K562 (cell line): ENCODE data around the gene RUNX1. TPM values are rescaled to one million over a fixed set of nuclear protein-coding genes. Genes with fewer than 3 reads are reported as not detected.

Experiments used
- ATAC-seq: fragments of 200-7000 bp; cut with Tn5 transposase; 3 replicates; pipeline ENCODE4 v1.9.1; 2020; ENCODE audit warnings: moderate library complexity
- BruUV-seq: library from RNA; stranded (reverse); fragments of 400-500 nt; replicated peaks from 2 replicates; lab custom pipeline; 2021; lab: Mats Ljungman, UMichigan
- CTCF ChIA-PET: fragments of 300-600 bp; formaldehyde crosslinking; extraction: SDS; loops from one replicate; lab custom pipeline; 2021; ENCODE audit warnings: low intra/inter-chr PET ratio; lab: Yijun Ruan, JAX
- POLR2A ChIA-PET: fragments of 300-600, 350-650 bp; sonication (Branson Sonifier 250); formaldehyde crosslinking; extraction: SDS; loops from one replicate; lab custom pipeline; 2021; ENCODE audit warnings: antibody characterized with exemption, inconsistent platforms; lab: Yijun Ruan, JAX
- DNase-seq, 4 experiments: peaks; one replicate each; pipeline versions ENCODE4 v3.0.0 to v3.0.0-alpha.2; 2011 to 2018; ENCODE audit warnings: low spot score in 3 of 4, mixed read lengths in 3 of 4; ENCODE audit errors: extremely low read depth in 1 of 4
- FAIRE-seq: peaks from 2 replicates; lab custom pipeline; 2011; peaks lifted over from hg19 to GRCh38; lab: Jason Lieb, UNC
- H2AFZ ChIP-seq: 2 replicates; pipeline ENCODE4 v1.6.0; 2011; ENCODE audit warnings: low read depth, low read length, control low read depth, inconsistent platforms
- H3K27ac ChIP-seq: fragments of 200-600 bp; 3 replicates; pipeline ENCODE4 v1.8.0; 2011; ENCODE audit warnings: low read depth, mild to moderate bottlenecking, control low read depth, inconsistent platforms, low read length, moderate library complexity, mixed read lengths; ENCODE audit errors: extremely low read depth
- H3K27me3 ChIP-seq, 2 experiments: fragments of 300-600 bp in 1 of 2; 2 replicates in 1 of 2; 3 replicates in 1 of 2; pipeline versions ENCODE4 v1.6.0 to v1.8.0; 2011; ENCODE audit warnings: inconsistent platforms in 2 of 2, low read length in 2 of 2, mild to moderate bottlenecking in 1 of 2, mixed read lengths in 1 of 2, moderate library complexity in 1 of 2; ENCODE audit not compliant: control insufficient read depth in 2 of 2, insufficient read depth in 2 of 2
- H3K36me3 ChIP-seq: fragments of 300-600 bp; 3 replicates; pipeline ENCODE4 v1.8.0; 2011; ENCODE audit warnings: mild to moderate bottlenecking, low read length, inconsistent platforms; ENCODE audit not compliant: control insufficient read depth, insufficient read depth
- H3K4me1 ChIP-seq, 2 experiments: fragments of 200-600 bp in 1 of 2; replicated peaks in 1 of 2; 2 replicates in 1 of 2; 3 replicates in 1 of 2; pipeline versions ENCODE4 v1.5.1 to v1.8.0; 2011; ENCODE audit warnings: inconsistent platforms in 2 of 2, low read length in 2 of 2, mild to moderate bottlenecking in 1 of 2, mixed read lengths in 1 of 2, moderate library complexity in 1 of 2; ENCODE audit not compliant: control insufficient read depth in 2 of 2, insufficient read depth in 2 of 2
- H3K4me2 ChIP-seq: 2 replicates; pipeline ENCODE4 v1.6.1; 2011; ENCODE audit warnings: low read length, control low read depth, inconsistent platforms, mixed read lengths; ENCODE audit not compliant: insufficient read depth
- H3K4me3 ChIP-seq: fragments of 200-600 bp; sonication (generic), shearing (Covaris generic); 2 replicates; pipeline ENCODE4 v1.5.1; 2016; ENCODE audit warnings: control low read depth, inconsistent platforms
- H3K79me2 ChIP-seq: fragments of 200-600 bp; 3 replicates; pipeline ENCODE4 v1.8.0; 2011; ENCODE audit warnings: low read length, inconsistent platforms; ENCODE audit not compliant: control insufficient read depth, insufficient read depth
- H3K9ac ChIP-seq, 2 experiments: 2 replicates each; pipeline versions ENCODE4 v1.6.0 to v1.6.1; 2011; ENCODE audit warnings: low read depth in 2 of 2, low read length in 2 of 2, control low read depth in 1 of 2, inconsistent platforms in 1 of 2, mild to moderate bottlenecking in 1 of 2, mixed read lengths in 1 of 2; ENCODE audit not compliant: insufficient read depth in 1 of 2
- H3K9me1 ChIP-seq: one replicate; pipeline ENCODE4 v1.6.0; 2011; ENCODE audit warnings: inconsistent platforms, mild to moderate bottlenecking, low read length, moderate library complexity; ENCODE audit not compliant: control insufficient read depth, insufficient read depth
- H3K9me3 ChIP-seq: replicated peaks from 2 replicates; pipeline ENCODE4 v1.5.1; 2011; ENCODE audit warnings: low read depth, low read length, inconsistent platforms; ENCODE audit not compliant: control insufficient read depth, insufficient read depth
- H4K20me1 ChIP-seq: replicated peaks from 2 replicates; pipeline ENCODE4 v1.6.1; 2011; ENCODE audit warnings: low read length, inconsistent platforms, mixed read lengths; ENCODE audit not compliant: control insufficient read depth, insufficient read depth
- KAT7 ChIP-seq: sonication (generic); formaldehyde crosslinking; IDR thresholded peaks from 2 replicates; pipeline ENCODE4 v1.8.0; 2022; ENCODE audit warnings: missing genetic modification reagents, mild to moderate bottlenecking, borderline replicate concordance
- OTX1 ChIP-seq: fragments of 450-650 bp; formaldehyde crosslinking; IDR thresholded peaks from 2 replicates; pipeline ENCODE4 v1.4.0; 2022; ENCODE audit warnings: mild to moderate bottlenecking
- PKNOX1 ChIP-seq: fragments of 450-650 bp; IDR thresholded peaks from 2 replicates; pipeline ENCODE4 v1.6.1; 2016
- POLR2AphosphoS2 ChIP-seq: IDR thresholded peaks from 2 replicates; pipeline ENCODE4 v1.6.1; 2012; ENCODE audit warnings: low read length, improper control_type of control experiment
- SMAD3 ChIP-seq: fragments of 450-650 bp; formaldehyde crosslinking; conservative IDR thresholded peaks from 2 replicates; pipeline ENCODE4 v1.4.0; 2020; ENCODE audit warnings: mild to moderate bottlenecking
- ZBTB34 ChIP-seq: fragments of 250-450 bp; sonication (Bioruptor Pico); IDR thresholded peaks from 2 replicates; pipeline ENCODE4 v1.8.0; 2021; ENCODE audit warnings: mild to moderate bottlenecking, moderate library complexity
- ZNF696 ChIP-seq: fragments of 250-450 bp; sonication (Bioruptor Pico); conservative IDR thresholded peaks from 2 replicates; pipeline ENCODE4 v1.4.0; 2020; ENCODE audit warnings: mild to moderate bottlenecking, moderate library complexity
- WGBS: fragments of 100-300 bp; shearing (Covaris generic); methylation state at CpG from one replicate; pipeline ENCODE4 v1.1.6; 2016; ENCODE audit warnings: low coverage, mixed read lengths; ENCODE audit not compliant: insufficient coverage; ENCODE audit errors: missing lambda C conversion rate; 5-methylcytosine and 5-hydroxymethylcytosine counted together
- in situ Hi-C: fragments of 300-500 bp; cut with MboI; formaldehyde crosslinking; loops from 4 replicates; pipeline ENCODE4 v1.15.0; 2018; ENCODE audit warnings: inconsistent platforms, mixed read lengths
- intact Hi-C: fragments of 100-400 bp; cut with micrococcal nuclease; formaldehyde crosslinking; loops from 2 replicates; pipeline ENCODE4 v1.14.2; 2022
- polyA plus RNA-seq, 8 experiments: library from polyadenylated mRNA; depleted of rRNA in 4 of 8; stranded (reverse) in 5 of 8; unstranded in 3 of 8; fragments of >200 nt; fragmentation: Nextera tagmentation in 2 of 8; fragmentation: Illumina TruSeq in 1 of 8; extraction: Ambion mirVana in 2 of 8; extraction: Trizol in 1 of 8; gene quantifications; 2 replicates each; pipeline versions ENCODE4 v1.2.1 to v1.2.3, GENCODE V29; 2011 to 2014; ENCODE audit warnings: inconsistent platforms in 1 of 8, missing spikeins in 1 of 8
- total RNA-seq, 7 experiments: library from RNA; depleted of rRNA in 6 of 7; stranded (reverse); fragments of >200 nt in 6 of 7; fragmentation: Illumina TruSeq in 2 of 7; extraction: Trizol in 2 of 7; gene quantifications; 2 replicates each; pipeline versions ENCODE4 v1.2.1 to v1.2.3, GENCODE V29; 2011 to 2021; ENCODE audit warnings: low replicate concordance in 1 of 7
- TF ChIP-seq, protein P1 (sequence below): fragments of 450-650 bp; formaldehyde crosslinking; IDR thresholded peaks from 2 replicates; pipeline ENCODE4 v1.4.0; 2020; ENCODE audit warnings: mild to moderate bottlenecking, moderate library complexity
- TF ChIP-seq, protein P2 (sequence below), 2 experiments: IDR thresholded peaks; 2 replicates each; pipeline ENCODE4 v1.6.1; 2012; ENCODE audit warnings: improper control_type of control experiment in 2 of 2, low read depth in 2 of 2, low read length in 2 of 2, borderline replicate concordance in 1 of 2

Gene RUNX1
- total and polyA plus RNA-seq, 9 of the 15 experiments (the other 6 are each of a cell fraction or from before 2014, with no cell fraction given) = 2.2 to 68.6 (median 17.8) TPM

GRCh38 chr21:35059742-35060141 lies 10.6 kb upstream of the RUNX1 start:
- 50% methylated on average over 3 of the region's 3 CpGs for WGBS
- ChIA-PET POLR2A (interaction anchor here (0.7 to 1.5 kb wide), 3 partner anchors 8 to 51 kb away, joined by 3 to 4 read pairs (median 3); no protein-coding TSS in a partner anchor), CTCF (no interaction called here)
- Histone ChIP-seq H3K27me3 (no peaks in the 10 kb centered on the region), H3K9me1 (no peaks in the 10 kb centered on the region), H3K9me3 (no peaks in the 10 kb centered on the region), H3K36me3 (no peaks in the 10 kb centered on the region), H2AFZ (no peak overlapping the region), H3K27ac (no peak overlapping the region), H3K4me3 (no peak overlapping the region)
- BruUV-seq = no TSS peak
- intact Hi-C loops (loop anchor here (10.0 kb wide), 1 partner anchor 445 kb away; no protein-coding TSS in a partner anchor), in situ Hi-C loops (no loop called here)
- FAIRE-seq = no peak
- TF ChIP-seq OTX1 (CRISPR knock-in tag) = no peak
- TF ChIP-seq ZNF696 = no peak
- no peak for TF ChIP-seq KAT7 (CRISPR knock-in tag)
- TF ChIP-seq ZBTB34 (CRISPR knock-in tag) = no peak
- TF ChIP-seq, protein P1, sequence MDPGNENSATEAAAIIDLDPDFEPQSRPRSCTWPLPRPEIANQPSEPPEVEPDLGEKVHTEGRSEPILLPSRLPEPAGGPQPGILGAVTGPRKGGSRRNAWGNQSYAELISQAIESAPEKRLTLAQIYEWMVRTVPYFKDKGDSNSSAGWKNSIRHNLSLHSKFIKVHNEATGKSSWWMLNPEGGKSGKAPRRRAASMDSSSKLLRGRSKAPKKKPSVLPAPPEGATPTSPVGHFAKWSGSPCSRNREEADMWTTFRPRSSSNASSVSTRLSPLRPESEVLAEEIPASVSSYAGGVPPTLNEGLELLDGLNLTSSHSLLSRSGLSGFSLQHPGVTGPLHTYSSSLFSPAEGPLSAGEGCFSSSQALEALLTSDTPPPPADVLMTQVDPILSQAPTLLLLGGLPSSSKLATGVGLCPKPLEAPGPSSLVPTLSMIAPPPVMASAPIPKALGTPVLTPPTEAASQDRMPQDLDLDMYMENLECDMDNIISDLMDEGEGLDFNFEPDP (CRISPR knock-in tag) = no peak
- TF ChIP-seq, protein P2, sequence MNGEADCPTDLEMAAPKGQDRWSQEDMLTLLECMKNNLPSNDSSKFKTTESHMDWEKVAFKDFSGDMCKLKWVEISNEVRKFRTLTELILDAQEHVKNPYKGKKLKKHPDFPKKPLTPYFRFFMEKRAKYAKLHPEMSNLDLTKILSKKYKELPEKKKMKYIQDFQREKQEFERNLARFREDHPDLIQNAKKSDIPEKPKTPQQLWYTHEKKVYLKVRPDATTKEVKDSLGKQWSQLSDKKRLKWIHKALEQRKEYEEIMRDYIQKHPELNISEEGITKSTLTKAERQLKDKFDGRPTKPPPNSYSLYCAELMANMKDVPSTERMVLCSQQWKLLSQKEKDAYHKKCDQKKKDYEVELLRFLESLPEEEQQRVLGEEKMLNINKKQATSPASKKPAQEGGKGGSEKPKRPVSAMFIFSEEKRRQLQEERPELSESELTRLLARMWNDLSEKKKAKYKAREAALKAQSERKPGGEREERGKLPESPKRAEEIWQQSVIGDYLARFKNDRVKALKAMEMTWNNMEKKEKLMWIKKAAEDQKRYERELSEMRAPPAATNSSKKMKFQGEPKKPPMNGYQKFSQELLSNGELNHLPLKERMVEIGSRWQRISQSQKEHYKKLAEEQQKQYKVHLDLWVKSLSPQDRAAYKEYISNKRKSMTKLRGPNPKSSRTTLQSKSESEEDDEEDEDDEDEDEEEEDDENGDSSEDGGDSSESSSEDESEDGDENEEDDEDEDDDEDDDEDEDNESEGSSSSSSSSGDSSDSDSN (IDR thresholded peaks at IDR 0.05; ENCODE audit: borderline replicate concordance in 1 of 2, low read depth in 2 of 2, low read length in 2 of 2) = no peak
- no peak for TF ChIP-seq POLR2AphosphoS2
- TF ChIP-seq PKNOX1 = no peak
- no peak for TF ChIP-seq SMAD3 (CRISPR knock-in tag)
- TF ChIP-seq, all 486 proteins: peak for 0
- Histone ChIP-seq H3K4me1 (peaks cover 0 to 5% of the 10 kb centered on the region in 2 experiments; a peak in 1 of 5 replicates), H4K20me1 (no peaks in the 10 kb centered on the region), H3K79me2 (no peaks in the 10 kb centered on the region), H3K9ac (no peak overlapping the region), H3K4me2 (no peak overlapping the region)
- ATAC-seq (no peak), DNase-seq (no peak)
